ENCODE measurements around the gene EEFSEC.

Gene EEFSEC

GRCh38 chr3:128426128-128426921 lies 273.0 kb downstream of the EEFSEC start:
- DNase-seq (ENCODE audit: low read depth, low spot score): peak; percentile 34

- no peak for DNase-seq (ENCODE audit: low read depth, low spot score)
Measured at GRCh38 chr3:128427175-128427857, 274.0 kb downstream of the EEFSEC start.

- DNase-seq (ENCODE audit: low read depth, low spot score): no peak
Measured at GRCh38 chr3:128427872-128428822, 274.9 kb downstream of the EEFSEC start.

GRCh38 chr3:128429275-128429674 lies 276.0 kb downstream of the EEFSEC start:
- no peak for DNase-seq (ENCODE audit: low read depth, low spot score)

- no peak for DNase-seq (ENCODE audit: low read depth, low spot score)
Measured at GRCh38 chr3:128429751-128430150, 276.5 kb downstream of the EEFSEC start.

- no peak for DNase-seq (ENCODE audit: low read depth, low spot score)
Measured at GRCh38 chr3:128430301-128430700, 277.0 kb downstream of the EEFSEC start.

- no peak for DNase-seq (ENCODE audit: low read depth, low spot score)
Measured at GRCh38 chr3:128430731-128431130, 277.4 kb downstream of the EEFSEC start.

GRCh38 chr3:128431803-128432300 lies 278.6 kb downstream of the EEFSEC start:
- DNase-seq (ENCODE audit: low read depth, low spot score): no peak

- DNase-seq (ENCODE audit: low read depth, low spot score): no peak
Measured at GRCh38 chr3:128432301-128432970, 279.2 kb downstream of the EEFSEC start.

GRCh38 chr3:128432971-128433836 lies 279.9 kb downstream of the EEFSEC start:
- DNase-seq (ENCODE audit: low read depth, low spot score): no peak

- no peak for DNase-seq (ENCODE audit: low read depth, low spot score)
Measured at GRCh38 chr3:128433837-128434165, 280.5 kb downstream of the EEFSEC start.

- DNase-seq (ENCODE audit: low read depth, low spot score): no peak
Measured at GRCh38 chr3:128434524-128434923, 281.2 kb downstream of the EEFSEC start.

GRCh38 chr3:128435058-128435457 lies 281.8 kb downstream of the EEFSEC start:
- no peak for DNase-seq (ENCODE audit: low read depth, low spot score)

GRCh38 chr3:128435561-128435960 lies 282.3 kb downstream of the EEFSEC start:
- no peak for DNase-seq (ENCODE audit: low read depth, low spot score)

- no peak for DNase-seq (ENCODE audit: low read depth, low spot score)
Measured at GRCh38 chr3:128436214-128436613, 282.9 kb downstream of the EEFSEC start.

GRCh38 chr3:128438488-128439072 lies 285.3 kb downstream of the EEFSEC start:
- no peak for DNase-seq (ENCODE audit: low read depth, low spot score)

- no peak for DNase-seq (ENCODE audit: low read depth, low spot score)
Measured at GRCh38 chr3:128439226-128439625, 285.9 kb downstream of the EEFSEC start.

GRCh38 chr3:128442070-128442469 lies 288.8 kb downstream of the EEFSEC start:
- no peak for DNase-seq (ENCODE audit: low read depth, low spot score)

GRCh38 chr3:128442949-128443348 lies 289.7 kb downstream of the EEFSEC start:
- DNase-seq (ENCODE audit: low read depth, low spot score): no peak

GRCh38 chr3:128443771-128444170 lies 290.5 kb downstream of the EEFSEC start:
- DNase-seq (ENCODE audit: low read depth, low spot score): no peak

Data from activated naive CD8-positive, alpha-beta T cell treated with anti-CD3 and anti-CD28 coated beads, Interleukin-2, amount 50 U/mL, for 16 hours (primary cell).